Measurements from ENCODE around the gene ROCK2.

Gene ROCK2

GRCh38 chr2:11344342-11344955 is at the start of gene ROCK2:
Gene ROCK2 (minus strand): TSS chr2:11344636. CDS start chr2:11344136, 500 bp downstream.
- DNase-seq (ENCODE audit: low read depth) = no peak

DNA sequence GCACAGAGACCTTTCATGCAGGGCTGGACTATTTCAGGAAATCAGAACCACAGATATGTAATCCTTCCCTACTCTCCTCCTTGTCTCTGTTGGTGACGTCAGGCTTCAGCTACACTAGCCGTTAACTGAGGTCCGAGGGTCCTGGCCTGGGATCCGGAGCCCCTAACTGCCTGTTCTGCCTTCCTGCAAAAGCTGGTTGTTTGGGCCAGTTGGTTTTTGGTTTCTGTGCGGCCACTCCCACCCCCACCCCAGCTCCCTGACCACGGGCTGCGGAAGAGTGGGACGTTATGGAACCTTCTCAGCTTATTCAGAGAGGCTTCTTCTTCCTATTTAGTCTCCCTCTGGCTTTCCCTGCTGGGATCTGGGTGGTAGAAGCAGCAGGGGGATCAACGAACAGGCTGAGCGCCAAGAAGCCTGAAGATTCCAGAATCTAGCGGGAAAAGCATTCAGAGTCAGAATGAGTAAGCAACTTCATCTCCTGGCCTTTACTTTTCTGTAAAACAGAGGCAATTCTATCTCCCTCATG is 49.3 kb upstream of the ROCK2 start:
- no peak for DNase-seq (ENCODE audit: low read depth)

DNA sequence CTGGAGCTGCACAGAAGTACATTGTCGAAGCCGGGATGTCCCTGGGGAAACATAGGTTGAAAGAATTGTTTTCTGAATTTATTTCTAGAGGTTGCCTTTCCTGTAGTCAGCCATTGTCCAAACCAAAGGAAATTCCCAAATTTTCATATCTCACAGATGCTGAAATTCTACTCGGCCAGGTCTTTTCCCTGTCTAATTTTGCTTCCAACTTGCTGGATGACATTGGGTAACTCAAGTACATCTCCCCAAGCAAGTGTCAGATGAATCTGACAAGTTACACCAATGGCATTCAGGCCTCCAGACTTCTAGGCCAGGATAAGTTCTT is 47.5 kb upstream of the ROCK2 start:
- DNase-seq (ENCODE audit: low read depth) = no peak

DNA sequence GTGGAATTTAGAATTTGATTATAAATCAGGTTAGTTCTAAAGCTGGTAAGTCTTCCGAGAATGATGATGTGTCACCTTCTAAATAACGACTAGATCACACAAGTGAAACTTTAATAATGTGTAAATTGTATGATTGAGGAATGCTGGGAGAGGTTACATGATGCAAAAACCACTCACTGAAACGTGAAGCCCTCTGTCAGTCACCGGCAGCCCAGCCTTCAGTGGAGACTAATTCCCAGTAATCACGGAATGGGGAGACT is 45.9 kb upstream of the ROCK2 start:
- DNase-seq (ENCODE audit: low read depth) = no peak

DNA sequence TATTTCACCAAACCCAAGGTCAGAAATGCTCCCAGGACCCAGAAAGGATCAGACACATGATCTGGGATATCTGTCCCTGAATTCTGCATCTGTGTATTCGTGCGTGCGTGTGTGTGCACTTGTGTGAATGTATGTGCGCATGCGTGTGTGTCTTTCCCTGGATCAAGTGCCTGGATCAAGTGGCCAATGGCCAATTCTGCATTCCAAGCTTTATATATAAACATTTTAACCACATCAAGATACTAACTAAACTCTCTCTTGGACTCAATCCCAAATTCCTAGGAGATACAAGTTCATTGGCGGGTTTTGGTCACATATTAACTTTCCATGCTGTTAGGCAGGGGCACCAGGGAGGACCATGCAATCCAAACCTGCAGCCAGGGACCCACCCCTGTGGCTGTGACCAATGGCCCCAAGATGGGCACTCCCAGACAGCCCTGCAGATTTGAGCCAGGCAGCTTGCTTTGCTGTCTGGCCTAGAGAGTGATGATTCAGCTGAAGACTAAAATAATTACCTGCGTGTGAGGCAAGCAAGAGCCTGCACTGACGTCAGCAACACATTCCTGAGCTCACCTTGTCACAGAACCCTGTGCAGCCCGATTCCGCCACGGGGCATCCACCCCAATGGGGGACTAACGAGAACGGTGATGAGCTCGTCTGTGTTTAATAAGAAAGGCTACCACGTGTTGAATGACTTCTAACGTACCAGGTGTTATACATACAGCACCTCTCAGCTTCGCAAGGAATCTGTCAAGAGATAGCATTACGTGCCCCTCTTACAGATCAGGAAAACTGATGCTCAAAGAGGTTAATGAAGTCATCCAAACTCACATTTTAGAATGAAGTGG is 45.3 kb upstream of the ROCK2 start:
- peak; percentile 72 for DNase-seq (ENCODE audit: low read depth)

DNA sequence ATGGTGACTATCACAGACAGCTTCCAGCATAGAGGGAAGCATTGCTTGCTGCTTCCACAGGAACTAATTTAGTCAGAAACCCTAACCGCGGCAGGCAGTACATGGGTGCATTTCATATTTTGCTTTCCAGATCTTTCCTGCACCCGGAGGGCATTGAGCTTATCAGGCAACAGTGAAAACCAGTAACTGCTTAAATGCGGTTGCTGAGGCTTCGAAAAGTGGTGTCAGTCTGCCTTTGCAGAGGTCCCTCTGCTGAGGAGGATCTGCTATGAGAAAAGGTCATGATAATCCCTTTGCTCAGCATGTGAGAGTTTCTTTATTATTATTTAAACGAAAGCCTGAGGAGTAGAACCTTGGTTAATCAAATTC is 44.6 kb upstream of the ROCK2 start:
- DNase-seq (ENCODE audit: low read depth) = no peak

GRCh38 chr2:11388262-11389051 is 44.0 kb upstream of the ROCK2 start:
- no peak for DNase-seq (ENCODE audit: low read depth)

DNA sequence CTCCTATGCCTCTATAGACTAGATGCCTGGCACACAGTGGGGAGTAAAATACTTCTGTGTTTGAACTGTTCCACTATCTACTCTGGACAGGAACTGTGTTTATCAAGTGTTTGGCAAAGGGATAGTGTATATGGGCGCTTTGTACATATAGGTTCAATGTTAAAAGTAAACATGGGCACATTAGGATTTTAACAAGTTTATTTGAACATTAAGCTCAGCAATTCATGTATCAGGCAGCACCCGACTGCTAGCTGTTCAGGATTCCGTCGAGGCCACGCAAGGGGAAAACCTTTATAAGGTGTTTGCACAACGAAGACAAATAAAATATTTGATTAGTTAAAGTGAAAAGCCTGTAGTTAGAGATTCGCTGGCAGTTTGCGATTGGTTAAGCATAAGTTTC is 43.4 kb upstream of the ROCK2 start:
- no peak for DNase-seq (ENCODE audit: low read depth)

GRCh38 chr2:11387100-11387390 is 42.6 kb upstream of the ROCK2 start:
- DNase-seq (ENCODE audit: low read depth) = no peak

- no peak for DNase-seq (ENCODE audit: low read depth)
Observed at GRCh38 chr2:11385847-11386246, 41.4 kb upstream of the ROCK2 start.

GRCh38 chr2:11385216-11385615 is 40.8 kb upstream of the ROCK2 start:
- DNase-seq (ENCODE audit: low read depth) = no peak

DNA sequence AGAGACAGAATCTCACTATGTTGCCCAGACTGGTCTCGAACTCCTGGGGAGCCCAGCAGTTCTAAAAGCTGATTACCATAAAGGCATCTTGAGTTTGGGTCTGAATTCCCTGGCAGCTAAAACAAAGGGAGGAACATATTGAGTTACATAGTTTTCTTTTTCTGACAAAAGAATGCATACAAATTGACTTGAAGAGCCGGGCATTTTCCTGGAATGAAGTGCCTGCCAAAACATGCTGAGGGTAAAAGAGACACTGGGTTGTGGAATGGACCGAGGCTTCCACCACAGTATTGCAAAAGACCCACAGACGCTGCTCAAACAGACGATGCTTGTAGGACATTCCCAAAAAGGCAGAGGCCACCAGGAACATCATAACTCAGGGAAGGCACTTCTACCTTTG is 35.1 kb upstream of the ROCK2 start:
- DNase-seq (ENCODE audit: low read depth) = no peak

DNA sequence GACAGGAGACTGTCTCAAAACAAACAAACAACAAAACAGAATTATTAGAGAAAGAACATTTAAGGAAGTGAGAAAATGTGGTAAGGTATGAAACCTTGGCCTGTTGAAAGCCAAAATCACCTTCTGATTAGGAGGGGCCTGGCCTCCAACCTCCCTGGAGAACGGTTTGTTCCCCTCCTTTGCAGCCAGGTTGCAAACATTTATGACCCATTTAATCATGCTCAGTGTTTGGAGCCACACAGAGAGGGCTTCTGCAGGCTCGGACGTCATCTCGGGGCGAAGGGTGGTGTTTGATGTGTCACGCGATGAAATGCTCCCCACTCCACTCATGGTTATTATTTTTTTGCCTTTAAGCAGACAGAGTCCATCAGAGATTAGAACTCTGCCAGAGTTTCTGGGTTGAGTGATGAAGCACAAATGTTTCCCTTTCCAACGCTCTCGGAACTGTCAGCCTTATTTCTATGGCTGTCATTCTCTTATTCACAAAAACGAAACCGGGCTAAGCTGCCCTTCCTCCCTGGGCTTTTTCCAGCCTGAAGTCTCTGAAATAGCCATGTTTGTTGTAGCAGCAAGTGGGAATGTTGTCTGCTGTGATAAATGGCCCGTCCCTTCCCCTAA is 33.6 kb upstream of the ROCK2 start:
- no peak for DNase-seq (ENCODE audit: low read depth)

GRCh38 chr2:11376071-11376470 is 31.6 kb upstream of the ROCK2 start:
- no peak for DNase-seq (ENCODE audit: low read depth)

- DNase-seq (ENCODE audit: low read depth) = no peak
Observed at GRCh38 chr2:11375689-11376027, 31.2 kb upstream of the ROCK2 start.

GRCh38 chr2:11375025-11375688 is 30.7 kb upstream of the ROCK2 start:
- DNase-seq (ENCODE audit: low read depth) = no peak

DNA sequence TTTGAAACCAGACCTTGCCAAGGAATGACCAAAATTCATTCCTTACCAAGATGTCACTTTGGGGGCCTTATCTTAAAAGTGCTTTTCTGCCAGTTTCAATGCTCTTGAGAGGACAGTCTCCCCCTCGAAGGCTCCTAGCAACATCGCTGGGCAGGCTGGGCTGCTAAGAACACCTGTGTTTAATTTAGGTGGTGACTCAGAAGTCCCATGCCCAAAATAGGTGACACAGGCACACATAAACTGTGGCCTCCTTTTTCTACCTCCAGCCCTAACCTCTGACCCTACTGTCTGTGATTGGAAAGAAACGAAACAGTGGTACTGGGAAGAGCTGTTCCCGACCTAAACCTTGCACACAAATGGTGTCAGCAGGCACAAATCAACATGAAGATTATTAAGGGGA is 28.7 kb upstream of the ROCK2 start:
- no peak for DNase-seq (ENCODE audit: low read depth)

DNA sequence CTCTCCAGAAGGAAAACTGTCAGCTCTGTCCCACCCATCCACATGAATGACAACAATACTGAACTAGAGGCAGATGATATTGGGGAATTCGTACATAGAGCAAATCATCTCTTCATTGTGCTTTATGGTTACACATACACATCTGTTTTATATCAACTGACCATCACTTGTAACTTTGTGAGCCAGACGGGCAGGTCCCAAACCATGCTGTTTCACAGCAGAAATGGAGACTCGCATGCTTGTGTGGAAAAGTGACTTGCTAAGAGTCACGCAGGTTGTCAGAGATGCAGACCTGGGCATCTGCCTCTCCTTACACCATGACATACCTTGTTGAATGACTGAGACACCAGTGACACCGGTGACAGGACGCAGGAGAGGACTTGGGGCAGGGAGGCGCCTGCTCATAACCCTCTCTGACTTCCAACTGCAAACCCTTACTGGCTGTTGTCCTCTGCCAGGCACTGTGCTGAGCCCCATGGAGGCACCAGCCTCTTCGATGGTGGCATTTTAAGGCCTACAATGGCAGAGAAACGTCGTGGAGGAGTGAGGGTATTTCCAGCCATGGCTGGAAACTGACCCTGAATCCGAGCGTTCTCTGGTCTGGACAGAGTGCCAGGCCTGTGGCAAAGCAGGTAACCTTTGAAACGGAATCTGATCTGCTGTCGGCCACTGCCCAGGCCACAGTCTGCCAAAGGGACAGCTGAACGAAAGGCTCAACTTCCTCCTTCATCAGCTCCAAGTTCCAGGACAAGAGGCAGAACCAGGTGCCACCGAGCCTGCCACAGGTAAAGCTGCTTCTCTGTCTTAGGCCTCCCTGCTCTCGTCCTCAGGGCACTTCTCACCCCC is 26.9 kb upstream of the ROCK2 start:
- no peak for DNase-seq (ENCODE audit: low read depth)

DNA sequence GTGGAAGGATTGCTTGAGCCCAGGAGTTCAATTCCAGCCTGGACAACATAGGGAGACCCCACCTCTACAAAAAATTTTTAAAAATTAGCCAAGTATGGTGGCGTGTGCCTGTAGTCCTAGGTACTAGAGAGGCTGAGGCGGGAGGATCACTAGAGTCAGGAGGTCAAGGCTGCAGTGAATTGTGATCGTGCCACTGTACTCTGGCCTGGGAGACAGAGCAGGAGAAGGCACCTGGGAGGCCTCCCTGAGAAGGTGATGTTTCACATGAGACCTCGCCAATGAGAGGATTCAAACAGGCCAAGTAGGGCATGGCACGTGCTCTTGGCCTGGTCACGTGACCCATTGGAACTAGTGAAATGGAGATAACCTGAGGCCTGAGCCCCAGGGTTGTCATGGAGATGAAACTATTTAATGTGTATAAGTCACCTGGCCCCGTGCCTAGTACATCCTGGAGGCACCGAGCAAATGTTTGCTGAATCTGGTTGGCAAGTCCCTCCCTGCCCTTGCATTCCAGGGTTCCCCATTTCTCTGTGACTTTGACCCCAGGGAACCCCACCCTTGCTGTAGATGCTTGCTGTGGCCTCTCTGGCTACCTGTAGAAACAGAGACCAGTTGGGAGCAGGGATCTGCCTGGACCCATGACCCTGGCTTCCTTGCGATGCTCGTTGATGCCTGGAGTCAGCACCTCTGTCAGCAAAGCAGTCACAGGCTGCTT is 26.1 kb upstream of the ROCK2 start:
- no peak for DNase-seq (ENCODE audit: low read depth)

DNA sequence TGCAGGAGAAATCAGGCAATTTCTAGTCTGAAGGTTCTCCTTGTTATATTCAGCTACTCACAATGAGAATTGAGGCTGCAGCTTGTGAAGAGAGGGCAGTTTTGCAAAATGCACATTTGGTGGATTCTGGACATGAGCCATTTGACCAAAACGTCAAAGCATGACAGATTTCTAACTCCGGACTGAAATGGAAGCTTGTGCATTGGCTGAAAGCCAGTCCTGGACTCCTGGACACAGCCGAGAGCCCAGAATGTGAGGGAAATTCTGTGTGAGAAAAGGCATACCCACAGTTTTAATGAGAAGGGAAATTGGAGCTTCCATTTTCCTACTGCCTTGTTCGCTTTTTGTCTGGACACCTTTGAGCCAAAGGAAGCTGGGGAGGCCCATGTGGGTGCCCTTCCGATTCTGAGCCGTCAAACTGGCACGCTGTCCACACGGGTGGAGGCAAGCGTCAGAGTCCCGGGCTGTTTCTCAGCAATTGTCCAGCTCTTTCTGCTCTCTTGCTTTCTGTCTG is 23.7 kb upstream of the ROCK2 start:
- no peak for DNase-seq (ENCODE audit: low read depth)

Data from non-pigmented ciliary epithelial cell (primary cell).